ENCODE data around the gene PHKB.

PHKB gene

DNA sequence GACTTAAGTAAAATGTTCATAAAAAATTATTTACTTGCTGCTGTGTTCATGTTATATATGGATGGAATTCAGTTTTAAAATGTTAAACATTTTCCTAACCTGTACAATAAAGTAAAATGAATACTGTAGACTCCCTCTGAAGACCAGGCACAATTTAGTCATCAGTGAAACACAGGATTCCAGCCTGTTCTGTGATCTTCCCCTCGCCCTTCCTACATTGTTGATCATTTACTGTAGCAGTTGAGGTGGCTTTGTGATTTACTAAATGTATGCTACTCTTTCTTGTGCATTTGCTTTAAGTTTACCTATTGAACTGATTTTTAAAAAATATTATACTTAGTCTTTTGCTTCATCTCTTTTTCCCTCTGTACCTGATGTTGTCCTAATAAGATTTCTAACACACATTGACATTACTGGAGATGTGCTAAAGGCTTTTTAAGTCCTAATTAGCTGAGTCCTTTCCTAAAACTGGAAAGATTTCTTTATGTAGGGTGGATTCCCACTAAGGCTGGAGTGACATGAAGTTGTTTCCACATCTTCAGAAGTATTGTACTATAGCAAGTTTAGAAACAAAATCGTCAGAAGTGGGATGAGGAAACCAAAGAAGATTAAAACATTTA lies 38.1 kb downstream of the PHKB start:
- TF ChIP-seq TAF1 (IDR thresholded peaks at IDR 0.05; ENCODE audit: low read depth) (no peak), FOXM1 (IDR thresholded peaks at IDR 0.05; ENCODE audit: borderline replicate concordance, low read depth) (no peak), YY1 (IDR thresholded peaks at IDR 0.05; ENCODE audit: low read depth) (no peak), TEAD4 (IDR thresholded peaks at IDR 0.05) (no peak), MAX (IDR thresholded peaks at IDR 0.05) (no peak), CREB1 (IDR thresholded peaks at IDR 0.05; ENCODE audit: low read depth) (no peak), EP300 (IDR thresholded peaks at IDR 0.05; ENCODE audit: borderline replicate concordance) (no peak), CEBPB (IDR thresholded peaks at IDR 0.05) (no peak), EGR1 (IDR thresholded peaks at IDR 0.05) (no peak), NFIC (IDR thresholded peaks at IDR 0.05) (no peak), TCF12 (IDR thresholded peaks at IDR 0.05; ENCODE audit: low read depth) (no peak), RAD21 (IDR thresholded peaks at IDR 0.05; ENCODE audit: low read depth) (no peak), ZBTB7A (IDR thresholded peaks at IDR 0.05; ENCODE audit: low read depth) (no peak)
- TF ChIP-seq, protein P1, sequence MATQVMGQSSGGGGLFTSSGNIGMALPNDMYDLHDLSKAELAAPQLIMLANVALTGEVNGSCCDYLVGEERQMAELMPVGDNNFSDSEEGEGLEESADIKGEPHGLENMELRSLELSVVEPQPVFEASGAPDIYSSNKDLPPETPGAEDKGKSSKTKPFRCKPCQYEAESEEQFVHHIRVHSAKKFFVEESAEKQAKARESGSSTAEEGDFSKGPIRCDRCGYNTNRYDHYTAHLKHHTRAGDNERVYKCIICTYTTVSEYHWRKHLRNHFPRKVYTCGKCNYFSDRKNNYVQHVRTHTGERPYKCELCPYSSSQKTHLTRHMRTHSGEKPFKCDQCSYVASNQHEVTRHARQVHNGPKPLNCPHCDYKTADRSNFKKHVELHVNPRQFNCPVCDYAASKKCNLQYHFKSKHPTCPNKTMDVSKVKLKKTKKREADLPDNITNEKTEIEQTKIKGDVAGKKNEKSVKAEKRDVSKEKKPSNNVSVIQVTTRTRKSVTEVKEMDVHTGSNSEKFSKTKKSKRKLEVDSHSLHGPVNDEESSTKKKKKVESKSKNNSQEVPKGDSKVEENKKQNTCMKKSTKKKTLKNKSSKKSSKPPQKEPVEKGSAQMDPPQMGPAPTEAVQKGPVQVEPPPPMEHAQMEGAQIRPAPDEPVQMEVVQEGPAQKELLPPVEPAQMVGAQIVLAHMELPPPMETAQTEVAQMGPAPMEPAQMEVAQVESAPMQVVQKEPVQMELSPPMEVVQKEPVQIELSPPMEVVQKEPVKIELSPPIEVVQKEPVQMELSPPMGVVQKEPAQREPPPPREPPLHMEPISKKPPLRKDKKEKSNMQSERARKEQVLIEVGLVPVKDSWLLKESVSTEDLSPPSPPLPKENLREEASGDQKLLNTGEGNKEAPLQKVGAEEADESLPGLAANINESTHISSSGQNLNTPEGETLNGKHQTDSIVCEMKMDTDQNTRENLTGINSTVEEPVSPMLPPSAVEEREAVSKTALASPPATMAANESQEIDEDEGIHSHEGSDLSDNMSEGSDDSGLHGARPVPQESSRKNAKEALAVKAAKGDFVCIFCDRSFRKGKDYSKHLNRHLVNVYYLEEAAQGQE (IDR thresholded peaks at IDR 0.05; ENCODE audit: low read depth) = no peak
- TF ChIP-seq, protein P2, sequence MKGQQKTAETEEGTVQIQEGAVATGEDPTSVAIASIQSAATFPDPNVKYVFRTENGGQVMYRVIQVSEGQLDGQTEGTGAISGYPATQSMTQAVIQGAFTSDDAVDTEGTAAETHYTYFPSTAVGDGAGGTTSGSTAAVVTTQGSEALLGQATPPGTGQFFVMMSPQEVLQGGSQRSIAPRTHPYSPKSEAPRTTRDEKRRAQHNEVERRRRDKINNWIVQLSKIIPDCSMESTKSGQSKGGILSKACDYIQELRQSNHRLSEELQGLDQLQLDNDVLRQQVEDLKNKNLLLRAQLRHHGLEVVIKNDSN (IDR thresholded peaks at IDR 0.05) = no peak

GRCh38 chr16:47499700-47500264 lies 38.7 kb downstream of the PHKB start:
- TF ChIP-seq, protein P1 (IDR thresholded peaks at IDR 0.05; ENCODE audit: low read depth) = no peak
- no peak for TF ChIP-seq TCF12 (IDR thresholded peaks at IDR 0.05; ENCODE audit: low read depth)
- no peak for TF ChIP-seq MAX (IDR thresholded peaks at IDR 0.05)
- TF ChIP-seq TAF1 (IDR thresholded peaks at IDR 0.05; ENCODE audit: low read depth) = no peak
- no peak for TF ChIP-seq RAD21 (IDR thresholded peaks at IDR 0.05; ENCODE audit: low read depth)
- no peak for TF ChIP-seq CEBPB (IDR thresholded peaks at IDR 0.05)
- no peak for TF ChIP-seq YY1 (IDR thresholded peaks at IDR 0.05; ENCODE audit: low read depth)
- TF ChIP-seq EGR1 (IDR thresholded peaks at IDR 0.05) = no peak
- TF ChIP-seq NFIC (IDR thresholded peaks at IDR 0.05) = no peak
- TF ChIP-seq TEAD4 (IDR thresholded peaks at IDR 0.05) = no peak
- no peak for TF ChIP-seq FOXM1 (IDR thresholded peaks at IDR 0.05; ENCODE audit: borderline replicate concordance, low read depth)
- TF ChIP-seq, protein P2 (IDR thresholded peaks at IDR 0.05) = no peak
- no peak for TF ChIP-seq CREB1 (IDR thresholded peaks at IDR 0.05; ENCODE audit: low read depth)
- no peak for TF ChIP-seq ZBTB7A (IDR thresholded peaks at IDR 0.05; ENCODE audit: low read depth)
- TF ChIP-seq EP300 (IDR thresholded peaks at IDR 0.05; ENCODE audit: borderline replicate concordance) = no peak

DNA sequence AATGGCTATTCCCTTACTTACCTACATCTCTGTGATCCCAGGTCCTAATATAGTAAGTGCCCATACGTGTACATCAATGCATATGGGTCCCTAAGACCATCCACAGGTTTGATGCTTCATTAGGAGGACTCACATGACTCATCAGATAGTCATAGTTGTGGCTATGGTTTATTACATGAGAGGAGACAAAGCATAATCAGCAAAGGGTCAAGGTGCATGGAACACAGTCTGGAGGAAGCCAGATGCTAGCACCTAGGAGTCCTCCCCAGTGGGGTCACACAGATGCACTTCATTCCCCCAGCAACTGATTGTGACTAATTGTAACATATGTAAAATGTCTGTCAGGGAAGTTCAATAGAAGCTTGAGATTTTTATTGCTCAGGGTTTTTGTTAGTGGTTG lies 42.8 kb downstream of the PHKB start:
- no peak for TF ChIP-seq TAF1 (IDR thresholded peaks at IDR 0.05; ENCODE audit: low read depth)
- TF ChIP-seq FOXM1 (IDR thresholded peaks at IDR 0.05; ENCODE audit: borderline replicate concordance, low read depth) = no peak
- TF ChIP-seq TEAD4 (IDR thresholded peaks at IDR 0.05) = no peak
- no peak for TF ChIP-seq CEBPB (IDR thresholded peaks at IDR 0.05)
- no peak for TF ChIP-seq CREB1 (IDR thresholded peaks at IDR 0.05; ENCODE audit: low read depth)
- TF ChIP-seq RAD21 (IDR thresholded peaks at IDR 0.05; ENCODE audit: low read depth) = no peak
- TF ChIP-seq, protein P1 (IDR thresholded peaks at IDR 0.05; ENCODE audit: low read depth) = no peak
- TF ChIP-seq MAX (IDR thresholded peaks at IDR 0.05) = no peak
- TF ChIP-seq, protein P2 (IDR thresholded peaks at IDR 0.05) = no peak
- TF ChIP-seq ZBTB7A (IDR thresholded peaks at IDR 0.05; ENCODE audit: low read depth) = no peak
- TF ChIP-seq EGR1 (IDR thresholded peaks at IDR 0.05) = no peak
- TF ChIP-seq YY1 (IDR thresholded peaks at IDR 0.05; ENCODE audit: low read depth) = no peak
- TF ChIP-seq NFIC (IDR thresholded peaks at IDR 0.05) = no peak
- no peak for TF ChIP-seq TCF12 (IDR thresholded peaks at IDR 0.05; ENCODE audit: low read depth)
- TF ChIP-seq EP300 (IDR thresholded peaks at IDR 0.05; ENCODE audit: borderline replicate concordance) = no peak
